ENCODE results near the gene MROH8.

MROH8 gene

GRCh38 chr20:37198932-37199660 lies 19.7 kb upstream of the MROH8 start:
- no peak for TF ChIP-seq TAF1 (IDR thresholded peaks at IDR 0.05; ENCODE audit: borderline replicate concordance, insufficient read depth, low read length)
- no peak for TF ChIP-seq FOXP2 (optimal IDR thresholded peaks at IDR 0.05; ENCODE audit: borderline replicate concordance, extremely low read depth, extremely low read length, insufficient read depth)
- TF ChIP-seq REST (IDR thresholded peaks at IDR 0.05; ENCODE audit: insufficient read depth in 1 of 2, low read depth in 2 of 2, low read length in 2 of 2): no peak
- no peak for TF ChIP-seq POLR2AphosphoS5 (IDR thresholded peaks at IDR 0.05; ENCODE audit: low read depth, low read length)
- TF ChIP-seq SIN3A (IDR thresholded peaks at IDR 0.05; ENCODE audit: borderline replicate concordance, insufficient read depth, low read length): no peak

- no peak for TF ChIP-seq REST (IDR thresholded peaks at IDR 0.05; ENCODE audit: insufficient read depth in 1 of 2, low read depth in 2 of 2, low read length in 2 of 2)
- TF ChIP-seq SIN3A (IDR thresholded peaks at IDR 0.05; ENCODE audit: borderline replicate concordance, insufficient read depth, low read length): no peak
- TF ChIP-seq TAF1 (IDR thresholded peaks at IDR 0.05; ENCODE audit: borderline replicate concordance, insufficient read depth, low read length): no peak
- TF ChIP-seq FOXP2 (optimal IDR thresholded peaks at IDR 0.05; ENCODE audit: borderline replicate concordance, extremely low read depth, extremely low read length, insufficient read depth): no peak
- no peak for TF ChIP-seq POLR2AphosphoS5 (IDR thresholded peaks at IDR 0.05; ENCODE audit: low read depth, low read length)
These were observed 15.5 kb upstream of the MROH8 start for GRCh38 chr20:37194621-37195417.

DNA sequence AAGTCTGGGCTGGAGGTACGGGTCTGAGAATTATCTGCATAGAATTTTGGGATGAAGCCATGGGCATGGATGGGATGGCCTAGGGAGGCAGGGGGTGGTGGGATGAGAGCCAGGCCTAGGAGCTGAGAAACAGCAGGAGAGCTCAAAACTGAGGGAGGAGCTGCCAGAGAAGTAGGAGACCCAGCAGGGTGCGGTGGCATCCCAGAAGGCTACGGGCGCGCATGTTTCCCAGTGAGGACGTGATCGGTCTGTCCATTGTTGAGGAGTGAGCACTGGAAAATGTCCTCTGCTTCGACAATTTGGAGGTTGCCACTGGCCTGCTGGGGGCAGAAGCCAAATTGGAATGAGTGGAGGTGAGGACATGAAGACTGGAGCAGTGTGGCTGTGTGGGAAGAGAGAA lies 14.5 kb upstream of the MROH8 start:
- TF ChIP-seq TAF1 (IDR thresholded peaks at IDR 0.05; ENCODE audit: borderline replicate concordance, insufficient read depth, low read length) (no peak), FOXP2 (optimal IDR thresholded peaks at IDR 0.05; ENCODE audit: borderline replicate concordance, extremely low read depth, extremely low read length, insufficient read depth) (no peak), SIN3A (IDR thresholded peaks at IDR 0.05; ENCODE audit: borderline replicate concordance, insufficient read depth, low read length) (no peak), POLR2AphosphoS5 (IDR thresholded peaks at IDR 0.05; ENCODE audit: low read depth, low read length) (no peak), REST (IDR thresholded peaks at IDR 0.05; ENCODE audit: insufficient read depth in 1 of 2, low read depth in 2 of 2, low read length in 2 of 2) (no peak)

DNA sequence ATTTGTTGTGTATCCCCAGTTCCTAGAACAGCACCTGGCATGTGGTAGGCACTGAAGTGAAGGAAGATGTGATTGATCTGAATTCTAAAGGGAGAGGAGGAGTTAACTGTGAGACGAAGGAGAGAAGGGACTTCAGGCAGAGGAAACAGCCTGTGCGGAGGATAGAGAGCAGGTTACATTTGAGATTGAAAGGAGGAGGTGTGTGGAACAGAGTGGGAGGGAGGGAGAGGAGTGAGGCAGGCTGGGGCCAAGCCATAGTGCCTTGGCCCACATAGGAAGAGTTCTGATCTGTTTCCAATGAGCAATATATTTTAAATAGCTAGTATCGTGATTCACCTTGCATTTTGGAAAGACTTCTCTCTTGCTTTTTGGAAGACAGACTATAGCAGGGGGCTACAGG lies 13.9 kb upstream of the MROH8 start:
- TF ChIP-seq SIN3A (IDR thresholded peaks at IDR 0.05; ENCODE audit: borderline replicate concordance, insufficient read depth, low read length) (no peak), POLR2AphosphoS5 (IDR thresholded peaks at IDR 0.05; ENCODE audit: low read depth, low read length) (no peak), REST (IDR thresholded peaks at IDR 0.05; ENCODE audit: insufficient read depth in 1 of 2, low read depth in 2 of 2, low read length in 2 of 2) (no peak), TAF1 (IDR thresholded peaks at IDR 0.05; ENCODE audit: borderline replicate concordance, insufficient read depth, low read length) (no peak), FOXP2 (optimal IDR thresholded peaks at IDR 0.05; ENCODE audit: borderline replicate concordance, extremely low read depth, extremely low read length, insufficient read depth) (no peak)
